Stimulated activated CD4-positive, alpha-beta T cell treated with anti-CD3 and anti-CD28 coated beads, Interleukin-4, amount 100 ng/mL, for 1 hour (primary cell): Measurements from ENCODE around the gene EBPL.

Experiments used
- DNase-seq: peaks from one replicate; pipeline ENCODE4 v3.0.0-alpha.2; 2020

The EBPL gene

GRCh38 chr13:49670828-49671227, 20.5 kb downstream of the EBPL start:
- no peak for DNase-seq

- no peak for DNase-seq
Observed at GRCh38 chr13:49669735-49670309, 21.5 kb downstream of the EBPL start.

GRCh38 chr13:49667773-49668172, 23.5 kb downstream of the EBPL start:
- no peak for DNase-seq

- no peak for DNase-seq
Observed at GRCh38 chr13:49664606-49665005, 26.7 kb downstream of the EBPL start.

- no peak for DNase-seq
Observed at GRCh38 chr13:49657241-49657641, 34.0 kb downstream of the EBPL start.

GRCh38 chr13:49655906-49656305, 35.4 kb downstream of the EBPL start:
- no peak for DNase-seq

GRCh38 chr13:49654011-49654410, 37.3 kb downstream of the EBPL start:
- DNase-seq, result no peak

- no peak for DNase-seq
Observed at GRCh38 chr13:49653478-49653877, 37.8 kb downstream of the EBPL start.

GRCh38 chr13:49652355-49653305, 38.7 kb downstream of the EBPL start:
- no peak for DNase-seq

GRCh38 chr13:49651570-49652354, 39.5 kb downstream of the EBPL start:
- DNase-seq, result no peak

- DNase-seq, result no peak
Observed at GRCh38 chr13:49649963-49650312, 41.3 kb downstream of the EBPL start.

GRCh38 chr13:49649244-49649962, 41.9 kb downstream of the EBPL start:
- DNase-seq, result no peak

- no peak for DNase-seq
Observed at GRCh38 chr13:49646688-49647087, 44.6 kb downstream of the EBPL start.

- DNase-seq, result no peak
Observed at GRCh38 chr13:49645451-49645850, 45.8 kb downstream of the EBPL start.

- no peak for DNase-seq
Observed at GRCh38 chr13:49643035-49643646, 48.1 kb downstream of the EBPL start.

- DNase-seq, result no peak
Observed at GRCh38 chr13:49641801-49642291, 49.4 kb downstream of the EBPL start.

- no peak for DNase-seq
Observed at GRCh38 chr13:49638744-49639072, 52.6 kb downstream of the EBPL start.

GRCh38 chr13:49638030-49638743, 53.1 kb downstream of the EBPL start:
- no peak for DNase-seq

GRCh38 chr13:49636705-49637104, 54.6 kb downstream of the EBPL start:
- DNase-seq, result no peak

- DNase-seq, result no peak
Observed at GRCh38 chr13:49635599-49636433, 55.5 kb downstream of the EBPL start.

GRCh38 chr13:49633710-49634109, 57.6 kb downstream of the EBPL start:
- no peak for DNase-seq
